ENCODE measurements around the gene ABCB6. TPM values are rescaled to one million over a fixed set of nuclear protein-coding genes. Genes with fewer than 3 reads are reported as not detected.

ABCB6 gene
- total RNA-seq, 4 donors from 2014 or later = 22.7 to 43.2 (median 36.1) TPM

GRCh38 chr2:219177552-219178376 is 41.0 kb downstream of the ABCB6 start, which contains the start of gene RETREG2:
RETREG2 (plus strand) TSS chr2:219178275; CDS start chr2:219178353, 78 bp downstream.
- Histone ChIP-seq H3K4me1 (peaks cover 3 to 41% (median 25%) of the 10 kb centered on the region in 4 donors), H3K4me3 (peak within 1 kb of the TSS; percentile 83 to 94 (median 92)), H3K36me3 (peaks cover 0 to 57% (median 21%) of the 10 kb centered on the region in 3 donors), H3K27ac (peak within 1 kb of the TSS; percentile 92 to 99 (median 98)), H3K27me3 (no peaks in the 10 kb centered on the region), H3K9me3 (no peaks in the 10 kb centered on the region)
- DNase-seq (ENCODE audit: low spot score in 2 of 2) = peak; percentile 68 to 87
- TF ChIP-seq CTCF (IDR thresholded peaks at IDR 0.05) (peak; percentile 28 to 71 (median 66)), EP300 (IDR thresholded peaks at IDR 0.05) (peak; percentile 58 to 100), POLR2A (IDR thresholded peaks at IDR 0.05) (peak; percentile 98 to 99)
- 1% methylated on average over 38 to 46 of the region's 67 CpGs for WGBS, 2 donors

GRCh38 chr2:219176818-219177551 is 41.8 kb downstream of the ABCB6 start, which contains the start of gene CNPPD1:
CNPPD1 (minus strand) TSS chr2:219176925; CDS start chr2:219176828, 97 bp downstream.
- Histone ChIP-seq H3K36me3 (peaks cover 0 to 57% (median 23%) of the 10 kb centered on the region in 3 donors), H3K4me1 (peaks cover 3 to 38% (median 25%) of the 10 kb centered on the region in 4 donors), H3K4me3 (peak within 1 kb of the TSS; percentile 83 to 94 (median 92)), H3K9me3 (no peaks in the 10 kb centered on the region), H3K27me3 (no peaks in the 10 kb centered on the region), H3K27ac (peak within 1 kb of the TSS; percentile 92 to 99 (median 98))
- WGBS, 2 donors = 0 to 1% methylated on average over 23 to 39 of the region's 69 CpGs
- peak; percentile 81 to 83 for DNase-seq (ENCODE audit: low spot score in 2 of 2)
- peak; percentile 78 to 100 for TF ChIP-seq EP300 (IDR thresholded peaks at IDR 0.05)
- TF ChIP-seq POLR2A (IDR thresholded peaks at IDR 0.05) = peak; percentile 98 to 99
- TF ChIP-seq CTCF (IDR thresholded peaks at IDR 0.05) = peak in 1 of 5 experiments; percentile 56

- WGBS, 2 donors = 2 to 5% methylated on average over 18 to 41 of the region's 45 CpGs
- Histone ChIP-seq H3K4me1 (peaks cover 3 to 45% (median 29%) of the 10 kb centered on the region in 4 donors), H3K27ac (peak overlapping the region; percentile 92 to 99 (median 98)), H3K9me3 (no peaks in the 10 kb centered on the region), H3K36me3 (peaks cover 0 to 52% (median 23%) of the 10 kb centered on the region in 3 donors), H3K27me3 (no peaks in the 10 kb centered on the region), H3K4me3 (peak overlapping the region; percentile 83 to 94 (median 92))
- TF ChIP-seq EP300 (IDR thresholded peaks at IDR 0.05) = no peak
- TF ChIP-seq CTCF (IDR thresholded peaks at IDR 0.05) = peak in 2 of 5 experiments; percentile 12 to 16
- DNase-seq (ENCODE audit: low spot score in 2 of 2) = peak; percentile 21 to 34
These were observed 42.6 kb downstream of the ABCB6 start for GRCh38 chr2:219175928-219176817.

GRCh38 chr2:219175486-219175885 is 43.3 kb downstream of the ABCB6 start:
- no peaks in the 10 kb centered on the region for H3K9me3 ChIP-seq
- peak overlapping the region in 3 of 4 donors; percentile 98 to 99 (median 98) for H3K27ac ChIP-seq
- DNase-seq (ENCODE audit: low spot score in 2 of 2) = no peak
- H3K4me3 ChIP-seq = peak overlapping the region; percentile 83 to 94 (median 92)
- H3K27me3 ChIP-seq = no peaks in the 10 kb centered on the region
- 78% methylated on average over 7 of the region's 7 CpGs for WGBS, 2 donors
- TF ChIP-seq CTCF (IDR thresholded peaks at IDR 0.05) = no peak
- TF ChIP-seq EP300 (IDR thresholded peaks at IDR 0.05) = no peak
- TF ChIP-seq POLR2A (IDR thresholded peaks at IDR 0.05) = no peak
- peaks cover 0 to 45% (median 19%) of the 10 kb centered on the region in 3 donors for H3K36me3 ChIP-seq
- H3K4me1 ChIP-seq = peaks cover 3 to 52% (median 34%) of the 10 kb centered on the region in 4 donors

Data from tibial nerve (tissue), 4 donors.